Activated naive CD8-positive, alpha-beta T cell (primary cell): ENCODE data around the gene EDDM13.
A peak's percentile ranks its signal among the peaks of the same experiment; 100 is the strongest.
"Not testable (repeated sequence)": the region's sequence is repeated elsewhere in the genome, so short reads cannot be mapped to it uniquely, and the experiment has no call there.

Experiments
- H3K27ac Mint-ChIP-seq: one replicate; pipeline ENCODE4 v1.8.0; 2021; ENCODE audit warnings: mixed read lengths
- H3K27me3 Mint-ChIP-seq: one replicate; pipeline ENCODE4 v1.8.0; 2021; ENCODE audit warnings: mixed read lengths
- H3K36me3 Mint-ChIP-seq: one replicate; pipeline ENCODE4 v1.8.0; 2021; ENCODE audit warnings: mixed read lengths
- H3K4me1 Mint-ChIP-seq: one replicate; pipeline ENCODE4 v1.8.0; 2021; ENCODE audit warnings: low read depth, mixed read lengths
- H3K4me3 Mint-ChIP-seq: one replicate; pipeline ENCODE4 v1.8.0; 2021; ENCODE audit warnings: mild to moderate bottlenecking, mixed read lengths
- H3K9me3 Mint-ChIP-seq: one replicate; pipeline ENCODE4 v1.8.0; 2021; ENCODE audit warnings: low read depth, mixed read lengths

EDDM13 gene

DNA sequence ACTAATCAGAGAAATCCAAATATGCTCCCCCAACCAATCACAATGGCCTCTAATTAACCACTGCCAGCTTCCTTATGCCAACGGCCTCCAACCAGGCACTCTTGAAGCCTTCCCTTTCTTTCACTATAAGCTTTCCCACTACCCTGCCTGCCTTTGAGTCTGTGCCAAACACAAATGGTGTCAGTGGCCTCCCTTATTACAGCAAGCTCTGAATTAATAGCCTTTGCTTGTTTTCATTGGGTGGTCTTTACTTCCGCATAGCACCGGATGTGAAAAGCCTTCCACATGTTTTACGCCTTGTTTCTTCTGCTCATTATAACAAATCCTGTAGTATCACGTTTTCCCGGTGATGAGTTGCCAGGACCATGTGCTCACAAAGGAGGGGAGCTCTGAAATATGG is 1.4 kb upstream of the EDDM13 start:
- Mint-ChIP-seq H3K27ac (no peak overlapping the region), H3K27me3 (no peaks in the 10 kb centered on the region), H3K36me3 (peaks cover 24% of the 10 kb centered on the region), H3K4me1 (no peaks in the 10 kb centered on the region), H3K9me3 (no peaks in the 10 kb centered on the region), H3K4me3 (no peak overlapping the region)

GRCh38 chr19:56273563-56274117 is 1.1 kb downstream of the EDDM13 start:
- peaks cover 34% of the 10 kb centered on the region for H3K36me3 Mint-ChIP-seq

DNA sequence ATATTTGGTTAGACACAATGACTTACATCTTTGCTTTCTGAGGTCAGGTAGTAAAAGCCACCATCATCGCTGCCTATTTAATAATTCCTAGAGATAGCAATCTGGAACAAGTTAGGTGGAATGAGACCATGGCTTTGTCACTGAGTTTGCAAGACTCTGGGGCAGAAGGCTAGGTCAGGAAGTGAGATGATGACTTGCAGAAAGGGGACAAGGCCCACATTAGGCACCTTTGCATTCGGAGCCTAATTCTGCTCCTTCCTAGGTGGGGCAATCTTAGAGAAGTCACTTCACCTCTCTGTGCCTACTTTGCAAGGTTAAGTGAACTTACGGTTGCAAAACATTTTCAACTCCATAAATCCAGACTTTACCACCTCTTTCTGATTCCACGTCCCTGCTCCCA is 10.3 kb downstream of the EDDM13 start:
- H3K27ac Mint-ChIP-seq, result no peak overlapping the region
- H3K27me3 Mint-ChIP-seq, result no peaks in the 10 kb centered on the region
- H3K36me3 Mint-ChIP-seq, result peaks cover 15% of the 10 kb centered on the region
- H3K4me3 Mint-ChIP-seq, result no peak overlapping the region
- no peaks in the 10 kb centered on the region for H3K4me1 Mint-ChIP-seq
- H3K9me3 Mint-ChIP-seq, result no peaks in the 10 kb centered on the region

More at GRCh38 chr19:56273563-56274117, 1.1 kb downstream of the EDDM13 start:
- no peaks in the 10 kb centered on the region for H3K4me1 Mint-ChIP-seq
- no peaks in the 10 kb centered on the region for H3K27me3 Mint-ChIP-seq
- H3K4me3 Mint-ChIP-seq, result no peak overlapping the region
- no peak overlapping the region for H3K27ac Mint-ChIP-seq
- H3K9me3 Mint-ChIP-seq, result no peaks in the 10 kb centered on the region

DNA sequence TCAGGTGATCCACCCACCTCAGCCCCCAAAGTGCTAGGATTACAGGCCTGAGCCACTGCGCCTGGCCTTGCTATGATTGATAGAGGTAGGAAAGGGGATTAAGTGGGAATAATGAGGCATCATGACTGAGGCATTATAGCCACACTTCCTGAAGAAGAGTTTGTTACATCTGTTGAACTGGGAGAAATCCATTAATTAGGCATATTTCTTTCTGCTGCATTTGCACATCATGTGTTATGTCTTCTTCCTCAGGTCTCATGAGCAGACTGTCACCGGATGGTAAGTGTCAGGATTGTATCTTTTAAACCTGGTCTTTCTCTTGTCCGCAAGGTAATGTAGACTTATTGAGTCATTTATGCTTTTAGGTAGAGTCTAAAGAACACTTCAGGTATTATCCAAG is 12.2 kb downstream of the EDDM13 start:
- H3K9me3 Mint-ChIP-seq, result no peaks in the 10 kb centered on the region
- no peaks in the 10 kb centered on the region for H3K4me1 Mint-ChIP-seq
- H3K36me3 Mint-ChIP-seq, result peaks cover 18% of the 10 kb centered on the region
- no peaks in the 10 kb centered on the region for H3K27me3 Mint-ChIP-seq
- H3K27ac Mint-ChIP-seq, result no peak overlapping the region
- no peak overlapping the region for H3K4me3 Mint-ChIP-seq

DNA sequence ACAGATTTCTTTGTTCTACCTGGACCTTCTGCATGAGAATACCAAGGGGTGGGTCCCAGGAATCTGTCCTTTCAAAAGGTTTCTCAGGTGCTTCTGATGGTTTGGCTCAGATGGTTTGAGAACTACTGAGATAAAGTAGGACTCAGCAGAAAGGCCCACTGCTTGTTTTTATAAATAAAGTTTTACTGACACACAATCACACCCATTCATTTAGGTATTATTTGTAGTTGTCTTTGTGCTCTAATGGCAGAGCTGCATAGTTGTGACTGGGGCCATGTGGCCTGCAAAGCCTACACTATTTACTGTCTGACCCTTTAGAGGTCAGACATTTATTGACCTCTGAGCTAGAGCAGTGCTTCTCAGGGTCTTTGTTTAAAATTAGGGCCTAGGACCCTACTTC is 17.6 kb downstream of the EDDM13 start:
- no peak overlapping the region for H3K4me3 Mint-ChIP-seq
- no peaks in the 10 kb centered on the region for H3K9me3 Mint-ChIP-seq
- H3K36me3 Mint-ChIP-seq, result peaks cover 19% of the 10 kb centered on the region
- H3K27me3 Mint-ChIP-seq, result no peaks in the 10 kb centered on the region
- no peak overlapping the region for H3K27ac Mint-ChIP-seq
- H3K4me1 Mint-ChIP-seq, result no peaks in the 10 kb centered on the region

- H3K4me3 Mint-ChIP-seq, result no peak overlapping the region
- H3K9me3 Mint-ChIP-seq, result no peaks in the 10 kb centered on the region
- no peak overlapping the region for H3K27ac Mint-ChIP-seq
- no peaks in the 10 kb centered on the region for H3K27me3 Mint-ChIP-seq
- peaks cover 24% of the 10 kb centered on the region for H3K36me3 Mint-ChIP-seq
- no peaks in the 10 kb centered on the region for H3K4me1 Mint-ChIP-seq
Measured at GRCh38 chr19:56291867-56292266, 19.3 kb downstream of the EDDM13 start.

GRCh38 chr19:56294549-56294948 is 22.0 kb downstream of the EDDM13 start:
- no peaks in the 10 kb centered on the region for H3K4me1 Mint-ChIP-seq
- H3K27ac Mint-ChIP-seq, result no peak overlapping the region

GRCh38 chr19:56295531-56296455 is 23.2 kb downstream of the EDDM13 start:
- no peaks in the 10 kb centered on the region for H3K27me3 Mint-ChIP-seq
- H3K27ac Mint-ChIP-seq, result no peak overlapping the region
- no peaks in the 10 kb centered on the region for H3K9me3 Mint-ChIP-seq
- H3K4me1 Mint-ChIP-seq, result peaks cover 2% of the 10 kb centered on the region
- H3K4me3 Mint-ChIP-seq, result no peak overlapping the region
- peaks cover 22% of the 10 kb centered on the region for H3K36me3 Mint-ChIP-seq

More at GRCh38 chr19:56294549-56294948, 22.0 kb downstream of the EDDM13 start:
- Mint-ChIP-seq H3K9me3 (no peaks in the 10 kb centered on the region), H3K4me3 (no peak overlapping the region), H3K36me3 (peaks cover 22% of the 10 kb centered on the region), H3K27me3 (no peaks in the 10 kb centered on the region)

DNA sequence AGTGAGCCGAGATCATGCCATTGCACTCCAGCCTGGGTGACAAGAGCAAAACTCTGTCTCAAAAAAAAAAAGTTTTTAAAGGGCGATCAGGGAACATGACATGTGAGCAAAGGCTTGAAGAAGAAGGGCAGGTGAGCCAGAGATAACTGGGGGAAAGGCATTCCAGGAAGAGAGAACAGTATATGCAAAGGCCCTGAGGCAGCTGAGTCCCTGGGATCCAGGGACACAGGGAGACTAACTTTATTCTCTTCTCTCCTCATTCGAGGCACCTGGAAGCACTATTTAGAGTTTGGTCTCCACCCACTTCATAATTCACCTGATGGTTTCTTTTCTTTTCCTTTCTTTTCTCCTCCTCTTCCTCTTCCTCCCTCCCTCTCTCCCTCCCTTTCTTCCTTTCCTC is 24.5 kb downstream of the EDDM13 start:
- H3K27me3 Mint-ChIP-seq, result no peaks in the 10 kb centered on the region
- H3K36me3 Mint-ChIP-seq, result peaks cover 16% of the 10 kb centered on the region
- H3K9me3 Mint-ChIP-seq, result no peaks in the 10 kb centered on the region
- H3K4me1 Mint-ChIP-seq, result peaks cover 12% of the 10 kb centered on the region
- H3K4me3 Mint-ChIP-seq, result no peak overlapping the region
- H3K27ac Mint-ChIP-seq, result no peak overlapping the region

DNA sequence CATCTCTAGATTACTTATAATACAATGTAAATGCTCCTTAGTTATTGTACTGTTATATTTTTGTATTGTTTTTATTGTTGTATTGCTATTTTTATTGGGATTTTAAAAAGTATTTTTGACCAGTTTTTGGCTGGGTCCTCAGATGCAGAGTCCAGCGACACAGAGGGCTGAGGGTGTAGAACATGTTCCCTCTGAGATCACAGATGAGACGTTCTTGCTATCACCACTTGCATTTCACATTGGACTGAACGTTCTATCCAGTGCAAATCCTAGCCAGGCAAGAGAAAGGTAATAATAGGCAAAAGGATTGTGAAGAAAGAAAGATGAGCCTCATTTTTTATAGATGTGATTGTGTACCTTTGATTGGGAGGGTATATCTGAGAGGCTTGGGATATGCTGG is 27.1 kb downstream of the EDDM13 start:
- Mint-ChIP-seq H3K9me3 (no peaks in the 10 kb centered on the region), H3K27ac (no peak overlapping the region), H3K36me3 (peaks cover 15% of the 10 kb centered on the region), H3K4me1 (peaks cover 20% of the 10 kb centered on the region), H3K27me3 (no peaks in the 10 kb centered on the region), H3K4me3 (no peak overlapping the region)

GRCh38 chr19:56301155-56301554 is 28.6 kb downstream of the EDDM13 start:
- peaks cover 19% of the 10 kb centered on the region for H3K36me3 Mint-ChIP-seq
- H3K27me3 Mint-ChIP-seq, result no peaks in the 10 kb centered on the region
- no peaks in the 10 kb centered on the region for H3K9me3 Mint-ChIP-seq
- peak overlapping the region; percentile 52 for H3K27ac Mint-ChIP-seq
- peaks cover 20% of the 10 kb centered on the region for H3K4me1 Mint-ChIP-seq
- H3K4me3 Mint-ChIP-seq, result peak overlapping the region; percentile 67

GRCh38 chr19:56301886-56302620 is 29.5 kb downstream of the EDDM13 start:
- Mint-ChIP-seq H3K9me3 (no peaks in the 10 kb centered on the region), H3K4me3 (peak overlapping the region; percentile 67), H3K4me1 (peaks cover 20% of the 10 kb centered on the region), H3K27ac (peak overlapping the region; percentile 52), H3K27me3 (no peaks in the 10 kb centered on the region), H3K36me3 (peaks cover 17% of the 10 kb centered on the region)

DNA sequence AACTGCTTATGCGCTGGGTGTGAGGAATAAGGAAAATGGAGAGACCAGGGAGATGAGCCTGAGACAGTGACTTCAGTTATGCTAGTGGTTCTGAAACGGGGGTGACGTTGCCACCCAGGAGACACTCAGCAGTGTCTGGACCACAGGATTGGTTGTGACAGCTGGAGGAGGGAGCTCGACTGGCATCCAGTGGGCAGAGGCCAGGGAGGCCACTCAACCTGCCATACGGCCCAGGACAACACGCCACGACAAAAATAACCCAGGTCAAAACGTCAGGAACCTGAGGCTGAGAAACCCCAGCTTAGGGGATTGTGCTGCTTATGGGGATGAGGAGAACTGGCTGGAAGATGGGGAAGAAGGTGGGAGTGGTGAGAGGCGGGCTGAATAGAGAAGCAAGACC is 31.7 kb downstream of the EDDM13 start:
- H3K4me3 Mint-ChIP-seq, result no peak overlapping the region

DNA sequence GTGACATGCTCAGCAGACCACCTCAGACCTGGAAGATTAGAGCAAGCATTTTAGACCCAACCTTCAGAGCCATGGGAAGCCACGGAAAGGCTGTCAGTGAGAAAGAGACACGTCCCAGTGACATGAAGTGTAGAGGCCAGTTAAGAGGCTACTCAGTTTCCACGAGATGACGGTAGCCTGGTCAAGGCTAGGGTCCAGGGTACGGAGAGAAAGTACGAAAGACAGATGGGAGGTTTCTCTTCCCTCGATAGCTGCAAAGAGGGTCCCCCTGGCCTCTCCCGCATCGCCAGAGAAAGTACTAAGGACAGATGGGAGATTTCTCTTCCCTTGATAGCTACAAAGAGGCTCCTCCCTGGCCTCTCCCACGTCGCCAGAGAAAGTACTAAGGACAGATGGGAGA is 33.5 kb downstream of the EDDM13 start:
- Mint-ChIP-seq H3K27me3 (no peaks in the 10 kb centered on the region), H3K9me3 (no peaks in the 10 kb centered on the region), H3K4me3 (no peak overlapping the region), H3K27ac (no peak overlapping the region), H3K4me1 (peaks cover 17% of the 10 kb centered on the region), H3K36me3 (peaks cover 21% of the 10 kb centered on the region)

More for the DNA sequence above, 31.7 kb downstream of the EDDM13 start:
- Mint-ChIP-seq H3K36me3 (peaks cover 20% of the 10 kb centered on the region), H3K4me1 (peaks cover 20% of the 10 kb centered on the region), H3K27me3 (no peaks in the 10 kb centered on the region), H3K27ac (no peak overlapping the region), H3K9me3 (no peaks in the 10 kb centered on the region)

- H3K27me3 Mint-ChIP-seq, H3K27ac Mint-ChIP-seq, H3K9me3 Mint-ChIP-seq, H3K4me3 Mint-ChIP-seq: not testable (repeated sequence)
- peaks cover 24% of the 10 kb centered on the region for H3K36me3 Mint-ChIP-seq
- peaks cover 16% of the 10 kb centered on the region for H3K4me1 Mint-ChIP-seq
Measured at GRCh38 chr19:56307062-56307461, 34.5 kb downstream of the EDDM13 start.
